ENCODE data around the gene ZNF670.

DNA sequence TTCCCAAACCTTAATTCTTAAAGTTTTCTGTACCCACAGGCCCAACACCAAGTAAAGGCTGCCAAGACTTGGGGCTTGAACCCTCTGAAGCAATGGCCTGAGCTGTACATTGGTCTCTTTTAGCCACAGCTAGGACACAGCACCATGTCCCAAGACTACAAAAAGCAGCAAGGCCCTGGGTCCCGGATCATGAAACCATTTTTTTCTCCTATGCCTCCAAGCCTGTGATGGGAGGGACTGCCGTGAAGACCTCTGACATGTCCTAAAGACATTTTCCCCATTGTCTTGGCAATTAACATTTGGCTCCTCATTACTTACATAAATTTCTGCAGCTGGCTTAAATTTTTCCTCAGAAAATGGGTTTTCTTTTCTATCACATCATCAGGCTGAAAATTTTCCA, 30.9 kb downstream of the ZNF670 start:
- TF ChIP-seq, protein P1, sequence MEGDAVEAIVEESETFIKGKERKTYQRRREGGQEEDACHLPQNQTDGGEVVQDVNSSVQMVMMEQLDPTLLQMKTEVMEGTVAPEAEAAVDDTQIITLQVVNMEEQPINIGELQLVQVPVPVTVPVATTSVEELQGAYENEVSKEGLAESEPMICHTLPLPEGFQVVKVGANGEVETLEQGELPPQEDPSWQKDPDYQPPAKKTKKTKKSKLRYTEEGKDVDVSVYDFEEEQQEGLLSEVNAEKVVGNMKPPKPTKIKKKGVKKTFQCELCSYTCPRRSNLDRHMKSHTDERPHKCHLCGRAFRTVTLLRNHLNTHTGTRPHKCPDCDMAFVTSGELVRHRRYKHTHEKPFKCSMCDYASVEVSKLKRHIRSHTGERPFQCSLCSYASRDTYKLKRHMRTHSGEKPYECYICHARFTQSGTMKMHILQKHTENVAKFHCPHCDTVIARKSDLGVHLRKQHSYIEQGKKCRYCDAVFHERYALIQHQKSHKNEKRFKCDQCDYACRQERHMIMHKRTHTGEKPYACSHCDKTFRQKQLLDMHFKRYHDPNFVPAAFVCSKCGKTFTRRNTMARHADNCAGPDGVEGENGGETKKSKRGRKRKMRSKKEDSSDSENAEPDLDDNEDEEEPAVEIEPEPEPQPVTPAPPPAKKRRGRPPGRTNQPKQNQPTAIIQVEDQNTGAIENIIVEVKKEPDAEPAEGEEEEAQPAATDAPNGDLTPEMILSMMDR (IDR thresholded peaks at IDR 0.05), result no peak
- TF ChIP-seq POLR2A (IDR thresholded peaks at IDR 0.05) (no peak), POLR2AphosphoS5 (IDR thresholded peaks at IDR 0.05) (no peak)

Measured in prostate gland (tissue), 2 donors.